Ureter (tissue), 1 donor: ENCODE results near the gene TDRD10. TPM values are rescaled to one million over a fixed set of nuclear protein-coding genes. Genes with fewer than 3 reads are reported as not detected.
"Not testable (repeated sequence)": the region's sequence is repeated elsewhere in the genome, so short reads cannot be mapped to it uniquely, and the experiment has no call there.

Experiments used
- DNase-seq: peaks from one replicate; pipeline ENCODE4 v3.0.0-alpha.2; 2020; ENCODE audit warnings: low spot score
- total RNA-seq: library from RNA; stranded (reverse); gene quantifications from one replicate; pipeline ENCODE4 v1.2.4, GENCODE V29; 2023
- donor health status: DM: yes; HTN: yes; CAD: no.

Gene TDRD10
- total RNA-seq, 1 donor from 2014 or later: 3.3 TPM

- no peak for DNase-seq
Measured at GRCh38 chr1:154517661-154518060, 15.6 kb downstream of the TDRD10 start.

- no peak for DNase-seq
Measured at GRCh38 chr1:154519591-154519991, 17.6 kb downstream of the TDRD10 start.

DNA sequence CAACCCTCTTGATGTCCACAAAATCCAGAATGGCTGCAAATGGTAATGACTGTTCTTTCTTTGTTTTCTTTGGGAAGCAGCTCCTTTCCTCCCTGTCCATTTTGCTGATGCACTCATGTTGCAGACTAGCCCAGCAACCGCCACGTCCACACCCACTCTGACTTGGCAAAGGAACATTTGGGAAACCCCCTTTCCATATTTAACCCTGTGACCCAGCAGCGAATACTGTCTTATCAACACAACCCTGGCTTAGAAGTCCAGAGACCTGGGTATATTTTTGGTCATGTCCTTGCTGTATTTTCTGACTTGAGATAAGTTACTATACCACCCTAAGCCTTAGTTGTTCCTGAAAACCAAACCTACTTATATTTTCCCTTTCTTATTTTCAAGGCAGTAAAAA lies 18.3 kb downstream of the TDRD10 start:
- no peak for DNase-seq

DNA sequence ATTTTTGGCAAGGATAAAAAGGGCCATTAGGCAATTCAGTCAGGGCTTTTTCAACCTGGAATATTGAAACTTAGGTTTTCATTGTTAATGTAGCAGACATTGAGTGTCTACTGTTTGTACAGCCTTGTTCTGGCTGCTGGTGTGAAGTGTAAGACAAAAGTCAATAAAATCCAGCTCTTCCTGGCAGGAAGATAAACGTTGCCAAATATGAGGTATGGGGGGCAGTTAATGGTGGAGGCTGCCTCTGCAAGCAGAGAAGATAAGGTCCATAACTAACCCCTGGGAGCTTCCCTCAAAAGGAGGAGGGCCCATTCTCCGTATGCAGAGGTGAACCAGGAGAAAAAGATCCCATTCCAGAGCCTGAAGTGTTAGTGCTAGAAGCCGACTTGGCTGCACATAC lies 19.7 kb downstream of the TDRD10 start:
- DNase-seq: no peak

DNA sequence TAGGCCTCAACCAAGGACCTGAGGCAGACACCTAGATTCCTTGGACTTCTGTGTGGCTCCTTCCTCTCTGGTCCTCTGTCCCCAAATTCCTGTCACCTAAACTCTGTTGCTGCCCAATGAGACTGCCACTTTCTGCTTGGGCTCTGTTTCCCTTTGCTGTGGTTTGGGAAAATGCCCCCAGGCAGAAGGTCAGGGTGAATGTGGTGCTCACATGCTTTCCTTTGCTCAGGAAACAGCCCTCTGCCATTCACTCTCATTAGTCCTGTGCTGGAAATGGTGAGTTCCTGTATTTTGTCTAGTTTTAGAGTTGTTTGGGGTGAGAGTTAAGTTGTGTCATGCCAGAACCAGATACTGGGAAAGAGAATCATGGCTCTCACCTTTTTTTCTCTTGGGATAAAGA lies 22.9 kb downstream of the TDRD10 start:
- no peak for DNase-seq

DNA sequence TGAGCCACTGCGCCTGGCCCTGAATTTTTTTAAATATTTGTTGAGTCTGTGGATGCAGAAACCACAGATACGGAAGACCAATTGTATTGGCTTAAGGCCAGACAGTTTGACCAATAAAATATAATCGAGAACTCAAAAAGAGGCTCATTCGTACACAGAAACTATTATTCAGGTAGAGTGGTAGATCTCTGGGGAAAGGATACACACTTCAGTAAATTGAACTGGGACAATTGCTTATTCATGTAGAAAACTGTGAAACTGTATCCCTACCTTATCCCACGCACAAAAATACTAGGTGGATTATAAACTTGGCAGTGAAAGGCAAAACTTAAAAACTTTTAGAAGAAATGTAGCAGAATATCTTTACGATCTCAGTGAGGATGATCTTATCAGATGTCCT lies 25.2 kb downstream of the TDRD10 start:
- no peak for DNase-seq

- no peak for DNase-seq
Measured at GRCh38 chr1:154529308-154529707, 27.3 kb downstream of the TDRD10 start.

DNA sequence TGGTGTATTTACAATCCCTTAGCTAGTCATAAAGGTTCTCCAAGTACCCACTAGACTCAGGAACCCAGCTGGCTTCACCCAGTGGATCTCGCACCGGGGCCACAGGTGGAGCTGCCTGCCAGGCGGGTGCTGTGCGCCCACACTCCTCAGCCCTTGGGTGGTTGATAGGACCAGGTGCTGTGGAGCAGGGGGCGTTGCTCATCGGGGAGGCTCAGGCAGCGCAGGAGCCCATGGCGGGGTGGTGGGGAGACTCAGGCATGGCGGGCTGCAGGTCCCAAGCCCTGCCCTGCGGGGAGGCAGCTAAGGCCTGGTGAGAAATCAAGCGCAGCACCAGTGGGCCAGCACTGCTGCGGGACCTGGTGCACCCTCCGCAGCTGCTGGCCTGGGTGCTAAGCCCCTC lies 29.9 kb downstream of the TDRD10 start:
- not testable (repeated sequence) for DNase-seq

GRCh38 chr1:154533952-154534844 lies 32.2 kb downstream of the TDRD10 start:
- no peak for DNase-seq

DNA sequence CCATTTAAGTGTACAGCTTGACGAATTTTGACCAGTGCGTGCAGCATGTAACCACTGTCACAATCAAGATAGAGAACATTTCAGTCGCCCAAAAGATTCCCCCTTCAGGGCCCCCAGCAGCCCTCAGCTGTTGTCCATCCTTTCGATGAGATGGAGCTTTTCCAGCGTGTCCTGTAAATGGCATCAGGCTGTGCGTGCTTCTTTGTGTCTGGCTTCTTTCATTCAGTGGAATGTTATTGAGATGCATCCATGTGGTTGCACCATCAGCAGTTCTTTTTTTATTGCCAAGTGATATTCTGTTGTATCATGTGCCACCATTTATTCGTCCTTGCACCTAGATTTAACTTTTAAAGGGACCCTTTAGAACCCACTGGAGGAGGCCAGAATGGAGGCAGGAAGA lies 34.6 kb downstream of the TDRD10 start:
- DNase-seq: no peak

DNA sequence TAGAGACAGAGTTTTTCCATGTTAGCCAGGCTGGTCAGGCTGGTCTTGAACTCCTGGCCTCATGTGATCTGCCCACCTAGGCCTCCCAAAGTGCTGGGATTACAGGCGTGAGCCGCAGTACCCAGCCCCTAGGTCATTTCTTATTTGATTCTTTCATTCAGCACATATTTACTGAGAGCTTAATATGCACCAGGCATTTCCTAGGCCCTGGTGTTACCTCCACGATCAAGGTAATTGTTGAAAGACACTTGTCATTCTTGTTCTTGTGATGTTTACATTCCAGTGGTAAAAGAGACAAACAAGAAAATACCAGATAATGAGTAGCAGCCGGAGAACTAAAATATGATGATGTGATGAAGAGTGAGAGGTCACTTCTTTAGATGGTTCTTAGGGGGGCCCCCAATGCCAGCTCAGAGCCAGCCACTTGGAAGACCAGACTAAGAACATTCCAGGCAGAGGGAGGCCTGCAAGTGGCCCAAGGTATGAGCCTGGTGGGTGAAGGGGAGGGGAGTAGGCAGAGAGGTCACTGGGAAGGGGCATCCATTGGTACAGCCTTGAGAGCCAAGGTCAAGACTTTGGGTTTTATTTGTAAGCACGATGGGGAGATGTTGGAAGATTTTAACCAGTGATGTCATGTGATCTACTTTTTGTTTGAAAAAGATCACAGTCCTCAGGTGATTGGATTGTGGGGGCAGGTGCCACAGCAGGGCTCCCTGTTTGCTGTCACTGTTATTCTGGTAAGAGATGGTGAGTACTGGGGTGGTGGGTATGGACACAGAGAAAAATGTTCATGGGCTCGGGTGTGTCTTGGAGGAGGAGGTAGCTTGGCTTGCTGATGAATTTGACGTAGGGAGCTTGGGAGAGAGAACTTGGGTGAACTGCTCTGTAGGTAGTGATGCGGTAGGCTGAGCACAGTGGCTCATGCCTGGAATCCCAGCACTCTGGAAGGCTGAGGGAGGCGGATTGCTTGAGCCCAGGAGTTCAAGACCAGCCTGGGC lies 37.8 kb downstream of the TDRD10 start:
- no peak for DNase-seq

DNA sequence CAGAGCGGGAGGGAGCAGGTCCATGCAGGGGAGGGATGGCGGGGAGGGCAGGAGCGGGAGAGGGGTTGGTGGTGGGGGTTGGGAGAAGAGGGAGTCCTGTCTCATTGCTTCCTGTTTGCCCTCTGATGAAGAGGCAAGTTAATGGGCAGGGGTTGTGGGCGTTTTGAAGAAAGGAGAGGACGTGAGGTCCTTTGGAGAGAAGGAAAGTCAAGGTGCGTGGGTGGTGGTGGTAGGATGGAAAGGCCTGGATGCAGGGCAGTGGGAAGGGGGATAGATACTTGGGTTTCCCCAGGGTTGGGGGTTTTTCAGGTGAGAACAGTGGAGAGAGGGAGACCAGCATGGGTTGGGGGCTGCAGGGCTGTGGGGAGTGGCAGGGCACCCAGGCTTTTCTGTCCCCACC lies 39.2 kb downstream of the TDRD10 start:
- DNase-seq: no peak

DNA sequence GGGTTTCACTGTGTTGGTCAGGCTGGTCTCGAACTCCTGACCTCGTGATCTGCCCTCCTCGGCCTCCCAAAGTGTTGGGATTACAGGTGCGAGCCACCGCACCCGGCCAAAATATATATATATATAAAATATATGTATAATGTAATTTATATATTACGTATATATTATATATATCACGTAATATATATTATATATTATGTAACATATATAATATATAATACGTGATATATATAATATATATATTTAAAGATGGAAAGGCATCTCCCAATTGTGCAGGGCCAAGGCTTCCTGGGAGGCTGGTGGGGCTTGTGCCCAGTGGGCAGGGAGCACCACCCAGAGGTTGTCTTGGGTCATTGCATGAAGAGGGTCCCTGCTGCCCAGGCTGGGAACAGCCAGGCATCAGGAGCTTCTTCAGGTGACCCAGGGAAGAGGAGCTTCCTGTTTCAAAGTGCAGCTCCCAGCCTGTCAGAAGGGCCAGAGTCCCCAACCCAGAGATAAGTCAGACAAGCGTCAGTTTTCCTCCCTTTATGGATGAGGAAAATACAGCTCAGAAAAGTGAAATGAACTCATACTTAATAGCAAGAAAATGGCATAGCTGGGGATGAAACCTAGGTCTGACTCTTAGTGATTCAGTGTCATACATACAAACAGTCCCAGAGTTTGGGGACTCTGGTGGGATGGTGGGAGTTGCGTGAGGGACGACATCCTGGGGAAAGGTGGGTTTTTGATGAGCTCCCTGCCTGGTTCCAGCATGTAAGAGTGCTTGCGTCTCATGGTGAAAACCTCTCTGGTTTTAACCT lies 44.4 kb downstream of the TDRD10 start:
- no peak for DNase-seq

- DNase-seq: no peak
Measured at GRCh38 chr1:154547105-154547732, 45.2 kb downstream of the TDRD10 start.

DNA sequence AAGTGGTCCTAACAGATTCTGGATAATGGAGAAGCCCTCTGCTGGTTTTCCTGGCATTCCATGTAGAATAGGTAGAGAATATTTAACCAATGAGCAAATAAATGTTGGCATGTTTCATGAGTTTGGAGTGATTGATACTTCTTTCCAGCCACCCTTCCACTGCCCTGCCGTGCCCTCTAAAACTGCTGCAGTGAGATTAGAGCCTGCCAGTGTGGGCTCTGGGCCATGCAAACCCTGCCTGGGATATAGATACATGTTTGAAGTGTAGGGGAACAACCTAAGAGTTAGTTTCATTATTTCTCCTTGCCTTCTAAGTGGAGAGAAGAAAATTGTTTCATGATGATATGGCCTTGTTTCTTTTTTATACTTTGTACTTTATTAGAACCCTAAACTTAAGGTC lies 46.0 kb downstream of the TDRD10 start:
- DNase-seq: no peak

DNA sequence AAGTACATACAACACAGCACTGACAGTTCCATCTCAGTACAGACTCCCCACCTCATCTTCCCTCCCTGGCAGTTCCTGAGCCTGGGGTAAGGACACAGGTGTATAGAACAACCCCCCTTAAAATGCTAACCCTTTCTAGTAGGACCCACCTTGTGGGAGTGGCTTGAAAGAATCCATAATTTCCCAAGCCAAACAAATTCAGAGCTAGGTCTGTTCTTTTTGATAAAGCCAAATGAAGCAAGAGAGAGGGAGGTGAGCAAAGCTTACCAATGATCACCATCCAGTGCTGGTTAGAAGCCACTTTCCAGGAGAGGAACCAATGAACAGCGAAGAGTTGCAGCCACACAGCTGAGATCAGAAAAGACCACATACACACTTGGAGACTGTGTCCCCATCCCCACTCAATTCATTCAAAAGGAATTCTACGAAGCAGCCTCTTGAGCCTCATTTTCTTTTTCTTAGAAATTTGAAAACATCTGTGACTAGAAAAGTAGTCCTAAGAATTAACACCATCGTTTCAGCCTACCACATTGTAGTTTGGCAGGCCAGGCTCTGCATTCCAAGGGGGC lies 47.3 kb downstream of the TDRD10 start:
- DNase-seq: no peak

GRCh38 chr1:154550070-154550469 lies 48.1 kb downstream of the TDRD10 start:
- DNase-seq: no peak

- DNase-seq: no peak
Measured at GRCh38 chr1:154550657-154551056, 48.6 kb downstream of the TDRD10 start.

DNA sequence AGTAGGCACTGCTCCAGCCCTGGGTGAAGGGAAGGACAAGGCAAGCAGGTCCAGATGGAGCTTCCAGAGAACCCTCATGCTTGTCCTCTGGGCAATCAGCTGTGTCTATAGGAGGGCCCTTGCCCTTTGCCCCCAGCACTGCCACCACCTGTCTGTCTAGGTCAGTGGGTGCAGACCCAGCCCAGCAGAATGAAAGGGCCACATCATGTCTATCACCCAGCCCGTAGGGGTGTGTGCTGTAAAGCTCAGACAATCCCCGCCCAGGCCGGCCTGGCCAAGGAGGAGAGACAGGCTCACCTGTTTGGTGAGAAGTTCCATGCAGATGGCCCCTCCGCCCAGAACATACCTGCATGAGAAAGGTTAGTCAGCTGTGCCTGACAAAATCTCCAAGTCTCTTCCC lies 49.5 kb downstream of the TDRD10 start:
- DNase-seq: no peak

DNA sequence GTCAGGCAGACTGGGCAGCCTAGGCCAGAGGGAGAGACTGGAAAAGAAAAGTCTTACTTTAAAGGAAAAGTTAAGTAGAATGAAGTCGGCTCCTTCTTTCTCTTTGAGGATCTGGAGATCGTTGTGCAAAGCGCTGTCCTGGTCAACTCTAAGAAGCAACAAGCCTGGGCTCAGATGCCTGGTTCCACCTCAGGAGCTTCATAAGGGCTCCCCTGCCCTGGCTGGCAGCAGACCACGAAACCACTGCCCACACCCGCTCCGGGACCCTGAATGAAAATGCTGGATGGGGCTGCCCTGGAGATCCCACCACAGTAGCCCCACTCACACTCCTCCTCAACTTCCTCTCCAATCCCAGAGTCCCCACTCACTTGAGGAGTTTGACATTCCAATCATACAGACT lies 50.0 kb downstream of the TDRD10 start:
- DNase-seq: no peak
